Measurements from ENCODE around the gene PLD1. TPM values are rescaled to one million over a fixed set of nuclear protein-coding genes. Genes with fewer than 3 reads are reported as not detected.

The PLD1 gene
- total and polyA plus RNA-seq, 5 donors from 2014 or later: 1.2 to 8.8 (median 3.6) TPM; not detected in 1

DNA sequence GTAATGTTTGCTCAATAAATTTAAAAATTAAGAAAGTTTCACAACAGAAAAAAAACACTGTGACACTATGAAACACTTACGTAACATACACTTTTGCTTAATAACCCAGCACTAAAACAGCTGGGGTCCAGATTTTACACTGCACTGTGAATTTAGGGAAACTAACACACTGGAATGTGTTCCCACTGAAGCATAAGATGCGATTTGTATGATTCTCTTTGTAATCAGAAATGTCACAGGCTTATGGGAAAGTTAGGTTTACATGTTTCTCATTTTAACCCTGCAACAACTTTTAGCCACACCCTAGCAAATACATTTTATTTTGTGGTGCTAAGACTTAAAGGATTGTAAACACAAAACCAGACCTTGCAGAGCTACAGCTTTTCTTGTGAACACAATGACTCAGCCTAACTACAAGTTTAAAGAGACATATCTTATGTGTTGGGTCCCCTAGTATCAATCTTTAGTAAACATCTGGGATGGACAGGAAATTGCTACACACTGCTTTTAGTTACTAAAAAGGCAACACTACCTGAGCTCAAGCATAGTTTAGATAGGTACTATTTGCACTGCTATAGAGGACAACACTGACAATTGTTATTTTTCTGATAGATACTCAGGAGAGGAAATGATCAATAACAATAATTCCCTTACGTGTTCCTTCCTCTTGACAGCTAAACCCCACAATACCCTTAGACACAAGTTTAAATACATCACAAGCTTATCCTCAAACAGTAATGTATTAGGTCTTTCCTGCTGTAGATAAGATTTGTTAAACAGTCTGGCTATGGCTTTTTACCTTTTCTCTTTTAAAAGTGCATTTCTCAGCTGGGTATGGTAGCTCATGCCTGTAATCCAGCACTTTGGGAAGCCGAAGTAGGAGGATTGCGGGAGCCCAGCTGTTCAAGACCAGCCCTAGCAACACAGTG, 3.8 kb downstream of the PLD1 start:
- no peak overlapping the region for H3K4me3 ChIP-seq (ENCODE audit: low read depth, low read length)

DNA sequence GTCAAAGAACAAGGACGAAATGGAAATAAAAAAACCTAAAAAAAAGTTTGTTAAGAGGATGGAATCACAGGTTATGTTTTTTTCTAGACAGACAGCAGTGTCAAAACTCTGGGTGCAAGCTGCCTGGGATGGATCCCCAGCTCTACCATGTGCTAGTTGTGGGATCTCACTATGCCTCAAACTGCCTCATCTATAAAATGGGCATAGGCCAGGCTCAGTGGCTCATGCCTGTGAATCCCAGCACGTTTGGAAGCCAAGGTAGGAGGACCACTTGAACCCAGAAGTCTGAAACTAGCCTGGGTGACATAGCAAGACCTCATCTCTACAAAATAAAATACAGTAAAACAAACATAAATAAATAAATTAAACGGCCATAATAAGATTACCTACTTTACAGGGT, 4.6 kb downstream of the PLD1 start:
- Histone ChIP-seq H3K36me3 (ENCODE audit: control insufficient read depth, insufficient read depth, low read length) (no peaks in the 10 kb centered on the region), H3K4me1 (ENCODE audit: control insufficient read depth, insufficient read depth, low read length, poor library complexity, severe bottlenecking) (peaks cover 11% of the 10 kb centered on the region), H3K9me3 (ENCODE audit: control insufficient read depth in 2 of 2, low read length in 2 of 2) (no peaks in the 10 kb centered on the region), H3K27me3 (ENCODE audit: control insufficient read depth, insufficient read depth, low read length) (peaks cover 11% of the 10 kb centered on the region), H3K27ac (ENCODE audit: insufficient read depth, low read length, poor library complexity, severe bottlenecking) (no peak overlapping the region), H3K4me3 (ENCODE audit: low read depth, low read length) (no peak overlapping the region)
- no peak for ATAC-seq (ENCODE audit: low read depth in 2 of 2)
- Mint-ChIP-seq H3K4me3 (no peak overlapping the region), H3K4me1 (peaks cover 9 to 19% (median 11%) of the 10 kb centered on the region in 4 donors), H3K27me3 (peaks cover 13% of the 10 kb centered on the region), H3K27ac (no peak overlapping the region), H3K9me3 (peaks cover 0 to 1% (median 0%) of the 10 kb centered on the region in 7 donors), H3K36me3 (no peaks in the 10 kb centered on the region)
- no peak for DNase-seq

More for the DNA sequence above, 3.8 kb downstream of the PLD1 start:
- Histone ChIP-seq H3K27me3 (ENCODE audit: control insufficient read depth, insufficient read depth, low read length) (peaks cover 11% of the 10 kb centered on the region), H3K27ac (ENCODE audit: insufficient read depth, low read length, poor library complexity, severe bottlenecking) (no peak overlapping the region), H3K4me1 (ENCODE audit: control insufficient read depth, insufficient read depth, low read length, poor library complexity, severe bottlenecking) (peaks cover 13% of the 10 kb centered on the region), H3K36me3 (ENCODE audit: control insufficient read depth, insufficient read depth, low read length) (no peaks in the 10 kb centered on the region), H3K9me3 (ENCODE audit: control insufficient read depth in 2 of 2, low read length in 2 of 2) (no peaks in the 10 kb centered on the region)
- Mint-ChIP-seq H3K36me3 (no peaks in the 10 kb centered on the region), H3K27me3 (peaks cover 21% of the 10 kb centered on the region), H3K4me3 (peak overlapping the region in 1 of 4 donors; percentile 22), H3K4me1 (peaks cover 9 to 21% (median 13%) of the 10 kb centered on the region in 4 donors), H3K27ac (no peak overlapping the region), H3K9me3 (peaks cover 0 to 1% (median 0%) of the 10 kb centered on the region in 7 donors)
- DNase-seq: peak in 1 of 3 donors; percentile 7
- ATAC-seq (ENCODE audit: low read depth in 2 of 2): no peak

DNA sequence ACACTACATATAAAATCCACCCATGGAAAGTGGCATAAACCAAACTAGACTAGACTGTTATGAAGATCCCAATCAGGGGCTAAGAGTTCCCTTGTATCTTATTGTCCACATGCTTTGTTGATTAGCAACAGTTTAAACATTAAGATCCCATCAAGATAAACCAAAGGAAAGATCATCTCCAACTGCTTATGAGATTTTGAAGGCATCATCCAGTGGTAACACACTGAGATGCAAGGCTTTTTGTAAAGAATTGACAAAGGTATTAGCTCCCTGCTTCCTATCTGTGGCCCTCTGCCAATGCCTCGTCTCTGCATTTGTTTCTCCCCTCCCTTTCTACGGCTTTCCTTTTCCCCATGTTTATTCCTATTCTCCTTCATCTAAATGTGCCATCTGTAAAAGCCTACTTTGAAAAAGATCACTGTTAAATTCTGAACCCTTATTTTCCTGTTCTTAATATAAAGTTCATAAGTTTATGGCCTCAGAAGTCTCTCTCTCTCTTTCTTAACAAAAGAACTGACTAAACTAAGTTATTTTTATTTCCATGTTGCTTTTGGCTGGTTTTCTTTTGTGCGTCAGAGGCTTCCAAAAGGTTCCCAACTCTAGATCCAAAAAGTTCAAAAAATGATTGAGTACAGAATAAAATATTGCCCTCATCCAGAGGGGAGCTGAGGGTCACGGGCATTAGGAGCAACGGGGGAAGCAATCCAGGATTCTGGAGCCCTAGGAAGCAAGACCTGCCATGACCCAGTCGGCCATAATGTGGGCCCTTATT, 5.5 kb downstream of the PLD1 start:
- H3K9me3 Mint-ChIP-seq: peaks cover 0 to 1% (median 0%) of the 10 kb centered on the region in 7 donors
- Histone ChIP-seq H3K9me3 (ENCODE audit: control insufficient read depth in 2 of 2, low read length in 2 of 2) (no peaks in the 10 kb centered on the region), H3K27me3 (ENCODE audit: control insufficient read depth, insufficient read depth, low read length) (peaks cover 11% of the 10 kb centered on the region), H3K27ac (ENCODE audit: insufficient read depth, low read length, poor library complexity, severe bottlenecking) (no peak overlapping the region), H3K4me3 (ENCODE audit: low read depth, low read length) (no peak overlapping the region), H3K4me1 (ENCODE audit: control insufficient read depth, insufficient read depth, low read length, poor library complexity, severe bottlenecking) (peaks cover 3% of the 10 kb centered on the region), H3K36me3 (ENCODE audit: control insufficient read depth, insufficient read depth, low read length) (no peaks in the 10 kb centered on the region)
- ATAC-seq (ENCODE audit: low read depth in 2 of 2) (no peak), DNase-seq (no peak)
- H3K27me3 Mint-ChIP-seq: peaks cover 10% of the 10 kb centered on the region
- no peak overlapping the region for H3K27ac Mint-ChIP-seq
- peaks cover 8 to 15% (median 9%) of the 10 kb centered on the region in 4 donors for H3K4me1 Mint-ChIP-seq
- no peak overlapping the region for H3K4me3 Mint-ChIP-seq
- no peaks in the 10 kb centered on the region for H3K36me3 Mint-ChIP-seq

DNA sequence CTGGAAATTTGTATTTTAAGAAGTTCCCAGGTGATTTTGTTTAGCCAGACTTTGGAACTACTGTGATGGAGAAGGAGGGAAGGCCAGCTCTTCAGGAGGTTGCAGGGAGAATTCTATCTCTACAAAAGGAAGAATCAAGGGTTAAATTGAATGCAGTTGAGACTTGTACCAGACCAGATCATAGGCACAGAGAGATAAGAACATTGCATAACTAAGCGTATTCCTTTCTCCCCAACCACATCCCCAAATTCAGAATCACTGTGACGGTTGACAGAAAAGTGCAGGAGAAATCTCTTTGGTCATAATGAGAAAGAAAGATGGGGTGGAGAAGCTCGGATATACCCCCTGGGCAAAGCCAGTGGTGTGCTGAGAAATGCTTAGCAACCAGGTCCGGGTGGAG, 7.2 kb downstream of the PLD1 start:
- ATAC-seq (ENCODE audit: low read depth in 2 of 2) (no peak), DNase-seq (no peak)
- no peaks in the 10 kb centered on the region for H3K4me1 ChIP-seq (ENCODE audit: control insufficient read depth, insufficient read depth, low read length, poor library complexity, severe bottlenecking)
- no peaks in the 10 kb centered on the region for H3K27me3 Mint-ChIP-seq
- H3K27ac Mint-ChIP-seq: no peak overlapping the region
- no peak overlapping the region for H3K4me3 Mint-ChIP-seq
- no peaks in the 10 kb centered on the region for H3K36me3 ChIP-seq (ENCODE audit: control insufficient read depth, insufficient read depth, low read length)
- H3K4me1 Mint-ChIP-seq: peaks cover 0 to 7% (median 3%) of the 10 kb centered on the region in 4 donors
- no peaks in the 10 kb centered on the region for H3K36me3 Mint-ChIP-seq
- no peaks in the 10 kb centered on the region for H3K9me3 ChIP-seq (ENCODE audit: control insufficient read depth in 2 of 2, low read length in 2 of 2)
- no peak overlapping the region for H3K4me3 ChIP-seq (ENCODE audit: low read depth, low read length)
- no peak overlapping the region for H3K27ac ChIP-seq (ENCODE audit: insufficient read depth, low read length, poor library complexity, severe bottlenecking)
- H3K27me3 ChIP-seq (ENCODE audit: control insufficient read depth, insufficient read depth, low read length): peaks cover 6% of the 10 kb centered on the region
- H3K9me3 Mint-ChIP-seq: peaks cover 0 to 1% (median 0%) of the 10 kb centered on the region in 7 donors

DNA sequence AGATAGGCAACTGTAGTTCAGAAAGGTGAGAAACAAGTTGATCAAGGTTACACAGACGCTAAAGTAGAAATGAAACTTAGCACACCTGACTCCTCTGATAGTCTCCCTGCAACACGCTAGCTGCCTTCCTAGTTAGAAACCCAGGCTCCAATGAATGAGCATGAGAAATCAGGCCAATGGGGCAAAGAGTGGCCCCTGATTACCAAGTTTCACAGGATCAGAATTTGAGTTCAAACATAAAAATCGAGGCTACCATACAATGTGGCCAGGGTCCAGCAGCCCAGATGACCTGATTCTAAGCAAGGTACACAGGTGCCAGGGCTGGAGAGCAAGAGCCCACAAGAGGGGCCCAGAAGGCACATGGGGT, 7.7 kb downstream of the PLD1 start:
- Histone ChIP-seq H3K27me3 (ENCODE audit: control insufficient read depth, insufficient read depth, low read length) (peaks cover 7% of the 10 kb centered on the region), H3K9me3 (ENCODE audit: control insufficient read depth in 2 of 2, low read length in 2 of 2) (no peaks in the 10 kb centered on the region), H3K4me3 (ENCODE audit: low read depth, low read length) (no peak overlapping the region), H3K4me1 (ENCODE audit: control insufficient read depth, insufficient read depth, low read length, poor library complexity, severe bottlenecking) (no peaks in the 10 kb centered on the region), H3K36me3 (ENCODE audit: control insufficient read depth, insufficient read depth, low read length) (no peaks in the 10 kb centered on the region), H3K27ac (ENCODE audit: insufficient read depth, low read length, poor library complexity, severe bottlenecking) (no peak overlapping the region)
- H3K9me3 Mint-ChIP-seq: peaks cover 0 to 1% (median 0%) of the 10 kb centered on the region in 7 donors
- no peak overlapping the region for H3K27ac Mint-ChIP-seq
- ATAC-seq (ENCODE audit: low read depth in 2 of 2) (no peak), DNase-seq (no peak)
- H3K27me3 Mint-ChIP-seq: no peaks in the 10 kb centered on the region
- peaks cover 0 to 7% (median 1%) of the 10 kb centered on the region in 4 donors for H3K4me1 Mint-ChIP-seq
- no peaks in the 10 kb centered on the region for H3K36me3 Mint-ChIP-seq
- H3K4me3 Mint-ChIP-seq: no peak overlapping the region

DNA sequence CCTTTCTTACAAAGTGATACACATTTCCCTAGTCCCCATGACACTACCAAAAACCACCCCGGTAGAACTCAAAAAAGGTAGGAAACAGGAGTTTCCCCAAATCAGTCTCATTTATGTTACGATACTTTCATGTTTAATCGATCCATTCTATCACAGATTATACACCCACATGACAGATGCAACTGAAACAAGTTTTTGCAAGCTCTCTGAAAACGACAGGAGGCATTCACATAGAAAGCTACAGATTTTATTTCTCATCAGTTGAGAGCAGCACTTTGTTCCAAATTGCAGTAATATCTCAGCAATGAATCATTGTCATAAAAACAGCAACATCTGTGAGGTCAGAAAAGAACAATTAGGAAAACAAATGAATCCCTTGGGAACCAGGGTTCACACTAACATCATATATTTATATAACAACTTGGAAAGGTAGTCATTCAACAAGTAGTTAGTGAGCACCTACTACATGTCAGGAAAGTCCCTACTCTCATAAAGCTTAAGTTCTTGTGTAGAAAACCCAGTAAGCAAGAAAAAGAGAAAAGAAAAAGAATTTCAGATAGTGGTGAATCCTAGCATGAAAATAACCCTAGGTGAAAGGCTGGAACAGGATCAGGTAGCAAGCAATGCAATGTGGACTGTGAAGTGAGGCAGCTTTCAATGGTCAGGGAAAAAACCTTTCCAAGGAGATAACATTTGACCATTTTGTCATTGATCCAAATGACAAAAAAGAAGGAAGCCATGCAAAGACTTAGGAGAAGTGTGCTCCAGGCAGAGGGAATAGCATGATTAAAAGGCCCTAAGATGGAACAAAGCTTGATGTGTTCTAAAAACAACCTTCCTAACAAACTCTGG, 8.3 kb downstream of the PLD1 start:
- no peak for ATAC-seq (ENCODE audit: low read depth in 2 of 2)
- Histone ChIP-seq H3K36me3 (ENCODE audit: control insufficient read depth, insufficient read depth, low read length) (no peaks in the 10 kb centered on the region), H3K27me3 (ENCODE audit: control insufficient read depth, insufficient read depth, low read length) (peaks cover 7% of the 10 kb centered on the region), H3K27ac (ENCODE audit: insufficient read depth, low read length, poor library complexity, severe bottlenecking) (no peak overlapping the region), H3K4me1 (ENCODE audit: control insufficient read depth, insufficient read depth, low read length, poor library complexity, severe bottlenecking) (no peaks in the 10 kb centered on the region), H3K9me3 (ENCODE audit: control insufficient read depth in 2 of 2, low read length in 2 of 2) (no peaks in the 10 kb centered on the region), H3K4me3 (ENCODE audit: low read depth, low read length) (no peak overlapping the region)
- Mint-ChIP-seq H3K27ac (no peak overlapping the region), H3K4me1 (peaks cover 0 to 7% (median 1%) of the 10 kb centered on the region in 4 donors), H3K27me3 (no peaks in the 10 kb centered on the region), H3K36me3 (no peaks in the 10 kb centered on the region), H3K4me3 (no peak overlapping the region), H3K9me3 (peaks cover 0 to 1% (median 0%) of the 10 kb centered on the region in 7 donors)
- DNase-seq: no peak

DNA sequence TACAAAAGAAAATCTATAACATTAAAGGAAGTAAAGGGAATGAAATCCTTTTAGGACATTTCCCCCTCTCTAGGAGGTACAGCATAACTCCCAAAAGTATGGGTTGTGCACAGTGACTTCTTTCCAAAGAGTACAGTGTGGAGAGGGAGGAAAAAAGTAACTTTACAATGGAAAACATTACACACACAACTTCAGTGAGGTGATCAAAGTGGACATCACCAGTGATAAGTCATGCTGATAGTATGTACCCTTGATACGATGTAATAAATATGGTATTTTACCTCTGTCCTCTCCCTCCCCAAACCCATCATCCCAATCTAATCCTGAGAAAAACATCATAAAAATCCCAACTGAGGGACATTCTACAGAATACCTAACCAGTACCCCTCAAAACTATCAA, 10.8 kb downstream of the PLD1 start:
- Histone ChIP-seq H3K4me3 (ENCODE audit: low read depth, low read length) (no peak overlapping the region), H3K36me3 (ENCODE audit: control insufficient read depth, insufficient read depth, low read length) (no peaks in the 10 kb centered on the region), H3K9me3 (ENCODE audit: control insufficient read depth in 2 of 2, low read length in 2 of 2) (no peaks in the 10 kb centered on the region), H3K27me3 (ENCODE audit: control insufficient read depth, insufficient read depth, low read length) (peaks cover 1% of the 10 kb centered on the region), H3K27ac (ENCODE audit: insufficient read depth, low read length, poor library complexity, severe bottlenecking) (no peak overlapping the region), H3K4me1 (ENCODE audit: control insufficient read depth, insufficient read depth, low read length, poor library complexity, severe bottlenecking) (no peaks in the 10 kb centered on the region)
- no peak for ATAC-seq (ENCODE audit: low read depth in 2 of 2)
- DNase-seq: no peak
- no peaks in the 10 kb centered on the region for H3K27me3 Mint-ChIP-seq
- H3K4me3 Mint-ChIP-seq: no peak overlapping the region
- no peaks in the 10 kb centered on the region for H3K36me3 Mint-ChIP-seq
- no peak overlapping the region for H3K27ac Mint-ChIP-seq
- H3K9me3 Mint-ChIP-seq: no peaks in the 10 kb centered on the region
- H3K4me1 Mint-ChIP-seq: peaks cover 0 to 3% (median 1%) of the 10 kb centered on the region in 4 donors
